HG03565 (cell line): Measurements from ENCODE around the gene URB1.
"Not testable (repeated sequence)": the region's sequence is repeated elsewhere in the genome, so short reads cannot be mapped to it uniquely, and the experiment has no call there.

Experiments used
- ATAC-seq: cut with Tn5 transposase; IDR thresholded peaks from one replicate; pipeline ENCODE4 v1.9.1; 2021; ENCODE audit warnings: mild to moderate bottlenecking, moderate library complexity; ENCODE audit not compliant: unreplicated experiment

URB1 gene

GRCh38 chr21:32372755-32373154 lies 20.1 kb downstream of the URB1 start:
- no peak for ATAC-seq

- ATAC-seq: no peak
Measured at GRCh38 chr21:32371913-32372314, 20.9 kb downstream of the URB1 start.

- no peak for ATAC-seq
Measured at GRCh38 chr21:32370998-32371766, 21.6 kb downstream of the URB1 start.

- ATAC-seq: not testable (repeated sequence)
Measured at GRCh38 chr21:32368961-32369360, 23.9 kb downstream of the URB1 start.

- no peak for ATAC-seq
Measured at GRCh38 chr21:32368386-32368785, 24.4 kb downstream of the URB1 start.

GRCh38 chr21:32367158-32367557 lies 25.7 kb downstream of the URB1 start:
- no peak for ATAC-seq

- ATAC-seq: no peak
Measured at GRCh38 chr21:32366191-32366590, 26.6 kb downstream of the URB1 start.

- no peak for ATAC-seq
Measured at GRCh38 chr21:32364796-32365195, 28.0 kb downstream of the URB1 start.

GRCh38 chr21:32364387-32364786 lies 28.4 kb downstream of the URB1 start:
- no peak for ATAC-seq

- no peak for ATAC-seq
Measured at GRCh38 chr21:32360401-32360975, 32.3 kb downstream of the URB1 start.

- ATAC-seq: no peak
Measured at GRCh38 chr21:32359719-32360260, 33.0 kb downstream of the URB1 start.

- ATAC-seq: no peak
Measured at GRCh38 chr21:32356874-32357395, 35.9 kb downstream of the URB1 start.

- ATAC-seq: no peak
Measured at GRCh38 chr21:32353002-32353711, 39.7 kb downstream of the URB1 start.

GRCh38 chr21:32352526-32352925 lies 40.3 kb downstream of the URB1 start:
- no peak for ATAC-seq

- no peak for ATAC-seq
Measured at GRCh38 chr21:32351428-32351827, 41.4 kb downstream of the URB1 start.

GRCh38 chr21:32350981-32351380 lies 41.8 kb downstream of the URB1 start:
- no peak for ATAC-seq

GRCh38 chr21:32350211-32350980 lies 42.4 kb downstream of the URB1 start:
- ATAC-seq: no peak

GRCh38 chr21:32349333-32349944 lies 43.4 kb downstream of the URB1 start:
- no peak for ATAC-seq

- no peak for ATAC-seq
Measured at GRCh38 chr21:32348604-32349332, 44.0 kb downstream of the URB1 start.

- no peak for ATAC-seq
Measured at GRCh38 chr21:32347977-32348376, 44.8 kb downstream of the URB1 start.
